Right forelimb (tissue), 1 donor: ENCODE results near the gene THAP12.
"Not testable (repeated sequence)": the region's sequence is repeated elsewhere in the genome, so short reads cannot be mapped to it uniquely, and the experiment has no call there.

Source experiments
- DNase-seq: peaks from one replicate; pipeline ENCODE4 v3.0.0-alpha.2; 2018

The THAP12 gene

GRCh38 chr11:76380977-76381719 lies at the start of gene THAP12, which contains the start of gene GVQW3:
Gene THAP12, minus strand, starts transcription at chr11:76381132. Its CDS starts 296 bp downstream, at chr11:76380836.
Gene GVQW3, plus strand, starts transcription at chr11:76381323. Its CDS starts 506 bp downstream, at chr11:76381829.
- peak; percentile 99 for DNase-seq

GRCh38 chr11:76426660-76427059 lies 45.7 kb upstream of the THAP12 start:
- DNase-seq = no peak

GRCh38 chr11:76424891-76425290 lies 44.0 kb upstream of the THAP12 start:
- DNase-seq = no peak

- DNase-seq = no peak
Measured at GRCh38 chr11:76424379-76424778, 43.4 kb upstream of the THAP12 start.

GRCh38 chr11:76419896-76420295 lies 39.0 kb upstream of the THAP12 start:
- no peak for DNase-seq

- no peak for DNase-seq
Measured at GRCh38 chr11:76415073-76415472, 34.1 kb upstream of the THAP12 start.

GRCh38 chr11:76410851-76411357 lies 30.0 kb upstream of the THAP12 start:
- peak; percentile 54 for DNase-seq

GRCh38 chr11:76408171-76408965 lies 27.4 kb upstream of the THAP12 start:
- DNase-seq = no peak

- no peak for DNase-seq
Measured at GRCh38 chr11:76406359-76406758, 25.4 kb upstream of the THAP12 start.

- DNase-seq = not testable (repeated sequence)
Measured at GRCh38 chr11:76401484-76401883, 20.6 kb upstream of the THAP12 start.

- DNase-seq = no peak
Measured at GRCh38 chr11:76400967-76401366, 20.0 kb upstream of the THAP12 start.

GRCh38 chr11:76397383-76397782 lies 16.5 kb upstream of the THAP12 start:
- DNase-seq = no peak

GRCh38 chr11:76395296-76395695 lies 14.4 kb upstream of the THAP12 start:
- DNase-seq = no peak

GRCh38 chr11:76394411-76394810 lies 13.5 kb upstream of the THAP12 start:
- no peak for DNase-seq

- DNase-seq = no peak
Measured at GRCh38 chr11:76392870-76393269, 11.9 kb upstream of the THAP12 start.

GRCh38 chr11:76391811-76392475 lies 11.0 kb upstream of the THAP12 start:
- DNase-seq = no peak

- DNase-seq = no peak
Measured at GRCh38 chr11:76391021-76391420, 10.1 kb upstream of the THAP12 start.

- no peak for DNase-seq
Measured at GRCh38 chr11:76388408-76388807, 7.5 kb upstream of the THAP12 start.

GRCh38 chr11:76385903-76386302 lies 5.0 kb upstream of the THAP12 start:
- no peak for DNase-seq

GRCh38 chr11:76382209-76382608 lies 1.3 kb upstream of the THAP12 start:
- DNase-seq = no peak

- no peak for DNase-seq
Measured at GRCh38 chr11:76380159-76380976, 564 bp downstream of the THAP12 start.

- no peak for DNase-seq
Measured at GRCh38 chr11:76379807-76380158, 1.1 kb downstream of the THAP12 start.
